GM12878 (cell line): ENCODE data around the gene MOCS1. TPM values are rescaled to one million over a fixed set of nuclear protein-coding genes. Genes with fewer than 3 reads are reported as not detected.

Source experiments
- ATAC-seq: fragments of 200-7000 bp; cut with Tn5 transposase; 3 replicates; pipeline ENCODE4 v1.9.1; 2020; ENCODE audit warnings: mild to moderate bottlenecking, moderate library complexity
- BruUV-seq: library from RNA; stranded (reverse); fragments of 400-500 nt; replicated peaks from 2 replicates; lab custom pipeline; 2021; lab: Mats Ljungman, UMichigan
- CTCF ChIA-PET: fragments of 300-600 bp; sonication (Branson Sonifier 250); formaldehyde crosslinking; extraction: SDS; loops from one replicate; lab custom pipeline; 2021; ENCODE audit warnings: inconsistent platforms; lab: Yijun Ruan, JAX
- POLR2A ChIA-PET: fragments of 350-600 bp; formaldehyde crosslinking; extraction: SDS; loops from one replicate; lab custom pipeline; 2021; ENCODE audit warnings: inconsistent platforms; lab: Charles Lee
- RAD21 ChIA-PET: fragments of 300-600 bp; sonication (Branson Sonifier 250); formaldehyde crosslinking; loops from one replicate; lab custom pipeline; 2023; ENCODE audit warnings: antibody characterized with exemption; ENCODE audit not compliant: unreplicated experiment; lab: Charles Lee
- SMC1A ChIA-PET: fragments of 300-600 bp; sonication (Branson Sonifier 250); formaldehyde crosslinking; loops from one replicate; lab custom pipeline; 2023; ENCODE audit not compliant: unreplicated experiment, uncharacterized antibody; lab: Charles Lee
- DNase-seq: peaks from one replicate; pipeline ENCODE4 v3.0.0-alpha.2; 2011; ENCODE audit warnings: low read depth, low spot score
- FAIRE-seq: peaks from 3 replicates; lab custom pipeline; 2011; peaks lifted over from hg19 to GRCh38; lab: Jason Lieb, UNC
- H2AFZ ChIP-seq: 2 replicates; pipeline ENCODE4 v1.6.0; 2011; ENCODE audit warnings: low read depth, low read length, control low read depth; ENCODE audit not compliant: control insufficient read depth
- H3K27ac ChIP-seq: 2 replicates; pipeline ENCODE4 v1.5.1; 2011; ENCODE audit warnings: control low read depth; ENCODE audit not compliant: control insufficient read depth, insufficient read depth
- H3K27me3 ChIP-seq, 2 experiments: replicated peaks in 1 of 2; 2 replicates each; pipeline versions ENCODE4 v1.6.0 to v1.6.1; 2011; ENCODE audit warnings: low read length in 1 of 2; ENCODE audit not compliant: control insufficient read depth in 2 of 2, insufficient read depth in 2 of 2
- H3K36me3 ChIP-seq, 2 experiments: 2 replicates each; pipeline ENCODE4 v1.5.1; 2011; ENCODE audit warnings: low read length in 1 of 2; ENCODE audit not compliant: control insufficient read depth in 2 of 2, insufficient read depth in 2 of 2
- H3K4me1 ChIP-seq: 2 replicates; pipeline ENCODE4 v1.6.1; 2011; ENCODE audit warnings: mild to moderate bottlenecking, low read length, moderate library complexity, mixed read lengths; ENCODE audit not compliant: control insufficient read depth, insufficient read depth
- H3K4me2 ChIP-seq: 2 replicates; pipeline ENCODE4 v1.6.0; 2011; ENCODE audit warnings: control low read depth; ENCODE audit not compliant: control insufficient read depth, insufficient read depth
- H3K4me3 ChIP-seq: fragments of 200-600 bp; sonication (generic); 2 replicates; pipeline ENCODE4 v1.5.1; 2016
- H3K79me2 ChIP-seq: 2 replicates; pipeline ENCODE4 v1.6.0; 2011; ENCODE audit warnings: low read length; ENCODE audit not compliant: control insufficient read depth, insufficient read depth
- H3K9ac ChIP-seq: 2 replicates; pipeline ENCODE4 v1.8.0; 2011; ENCODE audit warnings: low read length, control low read depth, mixed read lengths; ENCODE audit not compliant: control insufficient read depth, insufficient read depth
- H3K9me3 ChIP-seq: replicated peaks from 3 replicates; pipeline ENCODE4 v1.5.1; 2011; ENCODE audit warnings: mild to moderate bottlenecking, low read length; ENCODE audit not compliant: control insufficient read depth, insufficient read depth
- H4K20me1 ChIP-seq: 2 replicates; pipeline ENCODE4 v1.6.0; 2011; ENCODE audit not compliant: control insufficient read depth, insufficient read depth
- GABPA ChIP-seq: IDR thresholded peaks from 2 replicates; pipeline ENCODE4 v1.6.1; 2014; ENCODE audit warnings: antibody characterized with exemption, low read depth, mild to moderate bottlenecking, inconsistent platforms
- IRF3 ChIP-seq: fragments of 450-650 bp; IDR thresholded peaks from 2 replicates; pipeline ENCODE4 v1.6.1; 2014; ENCODE audit warnings: mild to moderate bottlenecking
- IRF5 ChIP-seq: fragments of 450-650 bp; IDR thresholded peaks from 2 replicates; pipeline ENCODE4 v1.6.1; 2017; ENCODE audit warnings: borderline replicate concordance
- MTA3 ChIP-seq: IDR thresholded peaks from 2 replicates; pipeline ENCODE4 v1.6.1; 2012; ENCODE audit warnings: low read length, inconsistent platforms, borderline replicate concordance
- MYC ChIP-seq: IDR thresholded peaks from 2 replicates; pipeline ENCODE4 v1.6.1; 2011; ENCODE audit warnings: mild to moderate bottlenecking, low read length, moderate library complexity, inconsistent platforms; ENCODE audit not compliant: insufficient read depth, insufficient replicate concordance, insufficient read length, severe bottlenecking
- POU2F2 ChIP-seq: IDR thresholded peaks from 3 replicates; pipeline ENCODE4 v1.6.1; 2011; ENCODE audit warnings: low read depth, mild to moderate bottlenecking, low read length, borderline replicate concordance
- SMARCA5 ChIP-seq: fragments of 450-650 bp; IDR thresholded peaks from 2 replicates; pipeline ENCODE4 v1.6.1; 2017; ENCODE audit warnings: mild to moderate bottlenecking
- SMC3 ChIP-seq: IDR thresholded peaks from 2 replicates; pipeline ENCODE4 v1.6.1; 2011; ENCODE audit warnings: low read length, improper control_type of control experiment, borderline replicate concordance
- SREBF1 ChIP-seq: IDR thresholded peaks from 2 replicates; pipeline ENCODE4 v1.6.1; 2012; ENCODE audit warnings: mild to moderate bottlenecking, low read length
- YBX1 ChIP-seq: fragments of 450-650 bp; IDR thresholded peaks from 2 replicates; pipeline ENCODE4 v1.6.1; 2016; ENCODE audit warnings: antibody characterized with exemption
- YY1 ChIP-seq: IDR thresholded peaks from 2 replicates; pipeline ENCODE4 v1.6.1; 2011; ENCODE audit warnings: low read depth, mild to moderate bottlenecking, low read length
- WGBS: methylation state at CpG from one replicate; pipeline ENCODE4 v1.1.6; 2016; ENCODE audit warnings: low lambda C conversion rate; ENCODE audit not compliant: insufficient replicate concordance, insufficient coverage; ENCODE audit errors: missing lambda C conversion rate; 5-methylcytosine and 5-hydroxymethylcytosine counted together
- in situ Hi-C: fragments of 300-500 bp; cut with MboI; formaldehyde crosslinking; loops from 9 replicates; pipeline ENCODE4 v1.14.3; 2018; ENCODE audit warnings: mixed read lengths
- intact Hi-C: fragments of 100-400 bp; cut with micrococcal nuclease; formaldehyde crosslinking; loops from one replicate; pipeline ENCODE4 v1.14.2; 2022; ENCODE audit not compliant: unreplicated experiment
- polyA plus RNA-seq, 11 experiments: library from polyadenylated mRNA; depleted of rRNA in 4 of 11; unstranded in 6 of 11; stranded (reverse) in 5 of 11; fragments of >200 nt; fragmentation: Nextera tagmentation in 4 of 11; fragmentation: Illumina TruSeq in 1 of 11; extraction: Ambion mirVana in 4 of 11; extraction: Trizol in 1 of 11; gene quantifications; 1 replicate in 1 of 11; 2 replicates in 10 of 11; pipeline versions ENCODE4 v1.2.1 to v1.2.3, GENCODE V29; 2011 to 2016; ENCODE audit warnings: inconsistent platforms in 2 of 11, missing spikeins in 2 of 11, low read depth in 1 of 11
- total RNA-seq, 4 experiments: library from RNA; depleted of rRNA in 3 of 4; stranded (reverse); fragments of >200 nt in 3 of 4; fragmentation: Illumina TruSeq in 1 of 4; extraction: Trizol in 1 of 4; gene quantifications; 2 replicates each; pipeline versions ENCODE4 v1.2.1 to v1.2.3, GENCODE V29; 2013 to 2021

MOCS1 gene
- total and polyA plus RNA-seq, 10 of the 15 experiments (the other 5 are each of a cell fraction or from before 2014, with no cell fraction given): 0.02 to 5.4 (median 0.16) TPM; not detected in 2

GRCh38 chr6:39914239-39914638 lies 20.0 kb downstream of the MOCS1 start (continued):
- TF ChIP-seq SREBF1: no peak
- no peak for TF ChIP-seq YBX1
- no peak for TF ChIP-seq GABPA
- no peak for TF ChIP-seq POU2F2
- TF ChIP-seq YY1: no peak
- no peak for TF ChIP-seq IRF5
- TF ChIP-seq, all 136 proteins: peak for 0

- Histone ChIP-seq H3K9ac (no peak overlapping the region), H4K20me1 (no peaks in the 10 kb centered on the region), H3K36me3 (no peaks in the 10 kb centered on the region), H3K4me2 (no peak overlapping the region), H3K9me3 (no peaks in the 10 kb centered on the region), H3K27me3 (no peaks in the 10 kb centered on the region), H3K79me2 (no peaks in the 10 kb centered on the region), H3K27ac (no peak overlapping the region), H3K4me1 (no peaks in the 10 kb centered on the region)
- RAD21 ChIA-PET: no interaction called here
- DNase-seq: no peak
- SMC1A ChIA-PET: no interaction called here
- POLR2A ChIA-PET: no interaction called here
- WGBS: 33% methylated on average over 12 of the region's 12 CpGs
- in situ Hi-C loops (no loop called here), intact Hi-C loops (no loop called here)
- TF ChIP-seq MYC (no peak), SMC3 (no peak), SMARCA5 (no peak), MTA3 (no peak), IRF3 (no peak)
- TF ChIP-seq, all 136 proteins: peak for 0
- H3K4me3 ChIP-seq: no peak overlapping the region
- no TSS peak for BruUV-seq
- H2AFZ ChIP-seq: no peak overlapping the region
- no peak for FAIRE-seq
- no peak for ATAC-seq
- CTCF ChIA-PET: no interaction called here
Measured at GRCh38 chr6:39913391-39913916, 20.8 kb downstream of the MOCS1 start.
